Ovary (tissue), 9 donors: ENCODE data around the gene PIGZ. TPM values are rescaled to one million over a fixed set of nuclear protein-coding genes. Genes with fewer than 3 reads are reported as not detected.

Experiments used
- DNase-seq, 5 donors: peaks; one replicate each; pipeline ENCODE4 v3.0.0-alpha.2; 2019 to 2020
- H3K27ac ChIP-seq, 2 donors: fragments of 200-600 bp; one replicate each; pipeline versions ENCODE4 v1.5.1 to v1.8.0; 2019 to 2022
- H3K27me3 ChIP-seq: fragments of 200-600 bp; one replicate; pipeline ENCODE4 v1.8.0; 2022
- H3K36me3 ChIP-seq: fragments of 200-600 bp; sonication (generic); one replicate; pipeline ENCODE4 v1.5.1; 2019
- H3K4me1 ChIP-seq: one replicate; pipeline ENCODE4 v1.8.1; 2013; ENCODE audit warnings: mild to moderate bottlenecking, moderate library complexity; ENCODE audit not compliant: insufficient read depth
- H3K4me3 ChIP-seq: fragments of 200-600 bp; sonication (generic); one replicate; pipeline ENCODE4 v1.5.1; 2017
- H3K9me3 ChIP-seq, 2 donors: fragments of 200-600 bp in 1 of 2; sonication (generic) in 1 of 2; one replicate each; pipeline versions ENCODE4 v1.5.1 to v1.8.1; 2013 to 2019; ENCODE audit warnings: mild to moderate bottlenecking in 1 of 2, moderate library complexity in 1 of 2
- CTCF ChIP-seq, 3 donors: fragments of 450-650 bp in 2 of 3; fragments of 200-600 bp in 1 of 3; IDR thresholded peaks; one replicate each; pipeline versions ENCODE4 v1.5.1 to v1.8.0; 2016 to 2022; ENCODE audit warnings: antibody characterized with exemption in 3 of 3, mild to moderate bottlenecking in 1 of 3
- EP300 ChIP-seq: sonication (generic); formaldehyde crosslinking; IDR thresholded peaks from one replicate; pipeline ENCODE4 v1.6.1; 2017; ENCODE audit warnings: antibody characterized with exemption
- POLR2A ChIP-seq: fragments of 450-650 bp; IDR thresholded peaks from one replicate; pipeline ENCODE4 v1.6.1; 2017; ENCODE audit warnings: antibody characterized with exemption, mild to moderate bottlenecking, moderate library complexity
- WGBS, 3 donors: extraction: QIAGEN DNeasy Blood & Tissue Kit in 1 of 3; methylation state at CpG; one replicate each; pipeline versions ENCODE4 v1.1.5 to v1.1.7; 2013 to 2017; 5-methylcytosine and 5-hydroxymethylcytosine counted together
- intact Hi-C, 4 donors: fragments of 100-400 bp; cut with DNase I; formaldehyde crosslinking; loops; one replicate each; pipeline versions ENCODE4 v1.11.0 to v1.15.1; 2022 to 2023
- polyA plus RNA-seq, 2 donors: library from polyadenylated mRNA; stranded (reverse); fragments of 200-250 nt in 1 of 2; fragments of 350-450 nt in 1 of 2; fragmentation: Illumina TruSeq in 1 of 2; extraction: RNeasy Lipid Tissue Mini Kit (QIAGEN cat#74804) in 1 of 2; gene quantifications; one replicate each; pipeline ENCODE4 v1.2.3, GENCODE V29; 2013 to 2014
- total RNA-seq, 7 donors: library from RNA; depleted of rRNA in 2 of 7; stranded (reverse); fragments of >200 nt in 2 of 7; fragmentation: NEBNext Ultra II Directional in 3 of 7; extraction: Animal tissue kit (Norgen Biotek cat#: 25700) in 3 of 7; gene quantifications; one replicate each; pipeline versions ENCODE4 v1.1.0 to v1.2.4, GENCODE V29; 2016 to 2023
- donor health status: DM: no; HTN: no; CAD: no; lungs with moderate emphysema.
- donor health status: DM: no; HTN: no; CAD: no.
- donor health status: Bipolar disorder and iron deficiency.
- donor health status: DM: yes; HTN: yes; CAD: no.
- donor health status: DM: no; HTN: no; CAD: no.
- donor health status: DM: yes; HTN: yes; CAD: no.

PIGZ gene
- total and polyA plus RNA-seq, 9 donors = 0.45 to 7.4 (median 1.5) TPM; not detected in 1

- Histone ChIP-seq H3K36me3 (no peaks in the 10 kb centered on the region), H3K27ac (no peak overlapping the region), H3K4me1 (peaks cover 5% of the 10 kb centered on the region), H3K27me3 (peaks cover 4% of the 10 kb centered on the region), H3K9me3 (no peaks in the 10 kb centered on the region), H3K4me3 (no peak overlapping the region)
- DNase-seq = no peak
- WGBS, 3 donors = 22 to 49% (median 22%) methylated on average over 34 to 47 of the region's 47 CpGs
- intact Hi-C loops = no loop called here
- no peak for TF ChIP-seq CTCF (IDR thresholded peaks at IDR 0.05)
- TF ChIP-seq EP300 = no peak
- no peak for TF ChIP-seq POLR2A
Measured at GRCh38 chr3:196966526-196967401, 1.9 kb downstream of the PIGZ start.

GRCh38 chr3:196965804-196966173, 2.8 kb downstream of the PIGZ start:
- no peaks in the 10 kb centered on the region for H3K36me3 ChIP-seq
- H3K4me3 ChIP-seq = no peak overlapping the region
- no peak for DNase-seq
- no peak for TF ChIP-seq CTCF (IDR thresholded peaks at IDR 0.05)
- no peak for TF ChIP-seq POLR2A
- TF ChIP-seq EP300 = no peak
- H3K27ac ChIP-seq = no peak overlapping the region
- WGBS, 3 donors = 86 to 90% (median 87%) methylated on average over 10 of the region's 10 CpGs
- H3K9me3 ChIP-seq = no peaks in the 10 kb centered on the region
- H3K27me3 ChIP-seq = peaks cover 4% of the 10 kb centered on the region
- peaks cover 5% of the 10 kb centered on the region for H3K4me1 ChIP-seq
- intact Hi-C loops = no loop called here

DNA sequence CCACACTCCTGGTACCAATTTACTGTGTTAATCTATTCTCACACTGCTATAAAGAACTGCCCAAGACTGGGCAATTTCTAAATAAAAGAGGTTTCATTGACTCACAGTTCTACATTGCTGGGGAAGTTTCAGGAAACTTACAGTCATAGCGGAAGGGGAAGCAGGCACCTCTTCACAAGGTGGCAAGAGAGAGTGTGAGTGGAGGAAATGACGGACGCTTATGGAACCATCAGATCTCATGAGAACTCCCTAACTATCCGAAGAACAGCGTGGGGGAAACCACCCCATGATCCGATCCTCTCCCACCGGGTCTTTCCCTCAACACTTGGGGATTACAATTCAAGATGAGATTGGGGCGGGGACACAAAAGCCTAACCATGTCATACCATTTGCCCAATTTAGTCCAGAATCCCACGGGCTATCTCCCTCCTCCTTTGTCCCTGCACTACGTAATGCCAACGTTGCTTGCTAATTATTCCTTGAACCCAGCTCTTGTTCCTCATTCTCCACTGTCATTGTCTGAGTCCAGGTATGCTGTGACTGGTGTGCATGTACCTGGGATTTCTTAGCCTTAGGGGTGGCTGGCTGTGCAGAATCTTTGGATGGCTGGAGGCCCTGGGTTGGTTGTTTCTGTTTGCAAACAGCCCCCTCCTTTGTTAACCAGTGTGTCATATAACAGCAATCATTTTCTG, 3.4 kb downstream of the PIGZ start:
- H3K36me3 ChIP-seq = no peaks in the 10 kb centered on the region
- 84 to 94% (median 85%) methylated on average over 11 of the region's 11 CpGs for WGBS, 3 donors
- H3K4me1 ChIP-seq = peaks cover 5% of the 10 kb centered on the region
- H3K4me3 ChIP-seq = no peak overlapping the region
- peaks cover 4% of the 10 kb centered on the region for H3K27me3 ChIP-seq
- intact Hi-C loops = no loop called here
- TF ChIP-seq CTCF (IDR thresholded peaks at IDR 0.05) = no peak
- no peak for TF ChIP-seq POLR2A
- no peak for TF ChIP-seq EP300
- no peak overlapping the region for H3K27ac ChIP-seq
- no peak for DNase-seq
- no peaks in the 10 kb centered on the region for H3K9me3 ChIP-seq

GRCh38 chr3:196963631-196963953, 5.0 kb downstream of the PIGZ start:
- no peak for DNase-seq
- intact Hi-C loops = no loop called here

More at GRCh38 chr3:196963631-196963953, 5.0 kb downstream of the PIGZ start:
- peaks cover 4% of the 10 kb centered on the region for H3K27me3 ChIP-seq
- 62 to 75% (median 67%) methylated on average over 2 of the region's 2 CpGs for WGBS, 3 donors
- H3K36me3 ChIP-seq = no peaks in the 10 kb centered on the region
- no peak for TF ChIP-seq EP300
- no peak for TF ChIP-seq POLR2A
- H3K4me3 ChIP-seq = no peak overlapping the region
- no peak overlapping the region for H3K27ac ChIP-seq
- no peaks in the 10 kb centered on the region for H3K9me3 ChIP-seq
- H3K4me1 ChIP-seq = peaks cover 5% of the 10 kb centered on the region
